Mesodermal cell (in vitro differentiated cells): ENCODE measurements around the gene SEPHS2.

Source experiments
- H3K27ac ChIP-seq: 2 replicates; pipeline ENCODE4 v1.7.0; 2013; ENCODE audit warnings: mild to moderate bottlenecking, low read depth, low read length, moderate library complexity; ENCODE audit not compliant: severe bottlenecking
- H3K36me3 ChIP-seq: 2 replicates; pipeline ENCODE4 v1.7.1; 2013; ENCODE audit warnings: mild to moderate bottlenecking, low read length, moderate library complexity; ENCODE audit not compliant: control insufficient read depth, insufficient read depth
- H3K4me1 ChIP-seq: one replicate; pipeline ENCODE4 v1.7.1; 2013; ENCODE audit warnings: mild to moderate bottlenecking, low read length; ENCODE audit not compliant: insufficient read depth, control insufficient read depth, poor library complexity, severe bottlenecking
- H3K4me3 ChIP-seq: 2 replicates; pipeline ENCODE4 v1.7.0; 2013; ENCODE audit warnings: low read length, control low read depth, mild to moderate bottlenecking; ENCODE audit not compliant: insufficient read depth, poor library complexity, severe bottlenecking; ENCODE audit errors: extremely low read depth
- H3K9me3 ChIP-seq: 2 replicates; pipeline ENCODE4 v1.7.1; 2013; ENCODE audit warnings: mild to moderate bottlenecking, low read length, moderate library complexity; ENCODE audit not compliant: control insufficient read depth
- WGBS, 2 experiments: methylation state at CpG; one replicate each; pipeline ENCODE4 v1.1.5; 2013; ENCODE audit warnings: missing lambda C conversion rate in 2 of 2; ENCODE audit not compliant: insufficient coverage in 2 of 2; 5-methylcytosine and 5-hydroxymethylcytosine counted together

Gene SEPHS2

DNA sequence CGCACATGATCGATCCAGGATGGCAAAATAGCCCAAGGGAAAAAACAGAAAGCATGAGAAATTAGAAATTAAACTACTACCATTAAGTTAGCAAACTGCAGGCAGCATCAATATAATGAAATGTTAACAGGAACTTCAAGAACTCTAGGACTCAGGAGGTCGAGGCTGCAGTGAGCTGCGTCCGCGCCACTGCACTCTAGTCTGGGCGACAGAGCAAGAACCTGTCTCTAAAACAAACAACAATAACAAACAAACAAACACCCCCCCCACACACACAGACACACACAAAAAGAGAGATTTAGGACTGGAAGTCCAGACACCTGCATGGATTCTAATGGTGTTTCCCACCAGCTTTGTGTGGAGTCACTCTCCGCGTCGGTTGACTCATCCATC is 525 bp upstream of the SEPHS2 start:
- peak overlapping the region; percentile 85 for H3K4me3 ChIP-seq
- WGBS, 2 experiments: 78 to 86% methylated on average over 6 to 7 of the region's 10 CpGs
- peak overlapping the region; percentile 85 for H3K27ac ChIP-seq

DNA sequence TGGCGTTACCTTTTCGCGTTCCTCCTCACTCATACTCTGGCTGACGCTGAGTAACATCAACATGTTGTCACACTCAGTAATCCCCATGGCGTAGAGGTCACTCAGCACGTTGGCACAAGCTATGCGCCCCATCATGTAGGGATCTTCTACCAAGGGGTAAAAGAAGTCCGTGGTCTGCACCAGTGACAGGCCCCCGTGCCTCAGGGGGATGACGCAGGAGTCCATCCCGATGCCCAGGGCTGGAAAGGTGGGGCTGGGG is 596 bp downstream of the SEPHS2 start:
- Histone ChIP-seq H3K27ac (peak overlapping the region; percentile 85), H3K36me3 (peaks cover 20% of the 10 kb centered on the region), H3K4me1 (no peaks in the 10 kb centered on the region), H3K9me3 (peaks cover 12% of the 10 kb centered on the region), H3K4me3 (peak overlapping the region; percentile 85)
- 55 to 68% methylated on average over 8 to 11 of the region's 11 CpGs for WGBS, 2 experiments

More for the DNA sequence above, 525 bp upstream of the SEPHS2 start:
- peaks cover 20% of the 10 kb centered on the region for H3K36me3 ChIP-seq
- peaks cover 12% of the 10 kb centered on the region for H3K9me3 ChIP-seq
- no peaks in the 10 kb centered on the region for H3K4me1 ChIP-seq

DNA sequence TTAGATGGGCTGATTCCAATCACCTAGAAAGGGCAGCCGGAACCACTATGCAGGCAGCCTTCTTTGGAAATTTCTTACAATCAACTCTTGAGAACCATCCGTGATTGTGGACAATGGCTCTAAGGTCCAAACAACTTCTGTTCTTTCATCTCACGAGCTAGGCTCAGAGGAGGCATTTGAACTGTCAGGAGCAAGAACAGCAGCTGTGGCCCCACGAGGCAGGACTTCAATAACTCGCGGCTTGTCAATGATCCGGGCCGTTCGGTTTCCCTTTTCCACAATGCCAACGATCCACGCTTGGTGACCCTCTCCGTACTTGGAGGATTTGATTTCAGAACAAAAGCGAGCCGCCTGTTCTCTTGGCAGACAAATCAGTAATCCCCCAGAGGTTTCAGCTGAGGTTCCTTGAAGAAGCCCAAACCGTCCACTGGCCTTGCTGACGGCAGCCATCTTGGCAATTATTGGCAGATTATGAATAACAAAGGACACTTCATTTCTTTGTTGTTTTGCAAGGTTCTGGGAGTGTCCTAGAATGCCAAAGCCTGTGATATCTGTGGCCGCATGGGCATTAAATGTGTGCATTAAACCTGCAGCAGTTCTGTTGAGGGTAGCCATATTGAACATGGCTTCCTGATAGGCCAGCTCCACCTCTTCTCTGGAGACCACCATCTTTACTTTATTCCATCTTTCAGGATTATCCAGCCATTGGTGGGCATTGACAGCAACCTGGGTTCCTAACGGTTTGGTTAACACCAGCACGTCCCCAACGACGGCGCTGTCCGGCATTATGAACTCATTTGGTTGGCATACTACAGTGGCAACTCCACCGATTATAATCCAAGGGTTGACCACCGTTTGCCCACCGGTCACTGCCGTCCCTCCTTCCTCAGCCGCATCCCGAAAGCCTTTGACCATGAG is 1.2 kb downstream of the SEPHS2 start:
- 96% methylated on average over 29 of the region's 29 CpGs for WGBS, 2 experiments
- peak overlapping the region; percentile 85 for H3K27ac ChIP-seq

DNA sequence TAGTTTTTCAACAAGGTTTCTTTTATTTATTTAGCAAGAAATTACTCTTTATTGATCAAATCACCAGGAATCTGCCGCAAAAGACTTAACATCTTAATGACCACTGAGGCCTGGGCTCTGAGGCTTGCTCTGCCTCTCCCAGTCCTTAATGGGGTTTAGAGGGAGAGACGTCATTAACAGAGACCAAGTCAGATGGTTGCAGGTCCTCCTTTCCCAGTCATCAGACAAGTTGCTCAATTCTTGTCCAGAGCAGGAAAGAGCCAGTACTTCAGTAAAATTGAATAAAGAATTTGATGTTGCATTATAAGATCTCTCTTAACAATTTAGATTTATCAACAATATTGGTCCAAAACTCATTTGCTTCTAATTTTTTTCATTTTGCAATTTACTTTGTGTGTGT is 2.0 kb downstream of the SEPHS2 start:
- no peak overlapping the region for H3K27ac ChIP-seq
- H3K36me3 ChIP-seq: peaks cover 20% of the 10 kb centered on the region
- peaks cover 12% of the 10 kb centered on the region for H3K9me3 ChIP-seq
- H3K4me1 ChIP-seq: no peaks in the 10 kb centered on the region
- 80% methylated on average over 1 of the region's 2 CpGs; no CpG with 5 or more reads in 1 of the 2 experiments for WGBS, 2 experiments
- H3K4me3 ChIP-seq: no peak overlapping the region

More for the DNA sequence above, 1.2 kb downstream of the SEPHS2 start:
- Histone ChIP-seq H3K4me1 (no peaks in the 10 kb centered on the region), H3K36me3 (peaks cover 20% of the 10 kb centered on the region), H3K9me3 (peaks cover 12% of the 10 kb centered on the region), H3K4me3 (peak overlapping the region; percentile 85)

DNA sequence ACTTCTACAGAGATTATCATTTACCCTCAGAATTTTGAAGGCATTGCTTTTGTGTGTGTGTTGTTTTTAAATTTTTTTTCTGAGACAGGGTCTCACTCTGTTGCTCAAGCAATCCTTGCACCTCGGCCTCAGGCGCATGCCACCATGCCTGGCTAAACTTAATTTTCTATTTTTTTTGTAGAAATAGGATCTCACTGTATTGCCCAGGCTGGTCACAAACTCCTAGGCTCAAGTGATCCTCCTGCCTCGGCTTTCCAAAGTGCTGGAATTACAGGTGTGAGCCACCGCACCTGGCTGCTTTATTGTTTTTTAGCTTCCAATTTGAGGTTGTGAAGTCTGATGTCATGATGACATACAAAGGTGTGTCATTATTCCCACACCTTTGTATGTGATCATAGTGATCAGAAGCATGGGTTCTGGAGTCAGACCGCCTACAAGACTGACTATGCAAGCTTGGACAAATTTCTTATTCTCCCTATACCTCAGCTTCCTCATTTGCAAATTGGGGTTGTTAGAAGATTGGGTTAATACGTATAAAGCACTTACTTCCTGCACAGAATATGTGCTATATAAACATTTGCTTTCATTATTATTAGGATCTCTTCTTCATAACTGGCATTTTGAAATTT is 5.8 kb downstream of the SEPHS2 start:
- Histone ChIP-seq H3K9me3 (peaks cover 9% of the 10 kb centered on the region), H3K4me1 (no peaks in the 10 kb centered on the region), H3K36me3 (peaks cover 20% of the 10 kb centered on the region), H3K27ac (no peak overlapping the region), H3K4me3 (no peak overlapping the region)
- 72 to 100% methylated on average over 1 to 2 of the region's 6 CpGs for WGBS, 2 experiments

DNA sequence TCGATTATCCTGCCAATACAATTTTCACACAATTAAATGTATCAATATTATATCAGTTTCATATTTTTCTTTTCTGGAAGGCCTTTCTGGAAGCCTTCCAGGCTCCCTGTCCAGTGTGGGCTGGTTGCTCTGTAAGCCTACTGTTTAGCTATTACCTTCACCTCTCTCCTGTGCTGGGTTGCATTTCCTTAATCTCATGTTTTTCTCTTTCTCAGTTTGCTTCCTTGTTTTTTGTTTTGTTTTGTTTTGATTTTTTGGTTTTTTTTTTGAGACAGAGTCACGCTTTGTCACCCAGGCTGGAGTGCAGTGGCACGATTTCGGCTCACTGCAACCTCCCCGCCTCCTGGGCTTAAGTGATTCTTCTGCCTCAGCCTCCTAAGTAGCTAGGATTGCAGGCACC is 6.8 kb downstream of the SEPHS2 start:
- Histone ChIP-seq H3K9me3 (no peaks in the 10 kb centered on the region), H3K27ac (no peak overlapping the region)
- WGBS, 2 experiments: 83 to 94% methylated on average over 4 of the region's 5 CpGs

DNA sequence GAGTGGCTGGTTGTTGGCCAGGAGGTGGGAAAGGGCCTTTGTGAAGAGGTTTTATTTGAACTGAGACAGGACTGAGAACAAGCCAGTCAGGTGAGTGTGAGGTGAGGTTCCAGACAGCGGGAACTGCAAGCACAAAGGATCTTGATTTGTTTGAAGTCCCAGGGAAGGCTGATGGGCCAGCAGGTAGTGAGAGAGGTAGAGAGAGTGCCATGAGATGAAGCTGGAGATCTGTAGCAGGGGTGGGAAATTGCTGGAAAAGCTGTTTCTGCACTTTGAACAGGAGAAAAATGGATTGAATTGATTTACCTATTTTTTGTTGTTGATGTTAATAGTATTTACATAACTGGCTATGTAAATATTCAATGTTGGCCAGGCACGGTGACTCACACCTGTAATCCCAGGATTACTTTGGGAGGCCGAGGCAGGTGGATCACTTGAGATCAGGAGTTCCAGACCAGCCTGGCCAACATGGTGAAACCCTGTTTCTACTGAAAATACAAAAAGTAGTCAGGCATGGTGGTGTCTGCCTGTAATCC is 8.1 kb downstream of the SEPHS2 start:
- H3K36me3 ChIP-seq: no peaks in the 10 kb centered on the region
- WGBS, 2 experiments: 74 to 93% methylated on average over 3 of the region's 3 CpGs
- no peaks in the 10 kb centered on the region for H3K9me3 ChIP-seq
- no peak overlapping the region for H3K27ac ChIP-seq
- no peaks in the 10 kb centered on the region for H3K4me1 ChIP-seq
- no peak overlapping the region for H3K4me3 ChIP-seq

More for the DNA sequence above, 6.8 kb downstream of the SEPHS2 start:
- Histone ChIP-seq H3K36me3 (peaks cover 10% of the 10 kb centered on the region), H3K4me1 (no peaks in the 10 kb centered on the region), H3K4me3 (no peak overlapping the region)

DNA sequence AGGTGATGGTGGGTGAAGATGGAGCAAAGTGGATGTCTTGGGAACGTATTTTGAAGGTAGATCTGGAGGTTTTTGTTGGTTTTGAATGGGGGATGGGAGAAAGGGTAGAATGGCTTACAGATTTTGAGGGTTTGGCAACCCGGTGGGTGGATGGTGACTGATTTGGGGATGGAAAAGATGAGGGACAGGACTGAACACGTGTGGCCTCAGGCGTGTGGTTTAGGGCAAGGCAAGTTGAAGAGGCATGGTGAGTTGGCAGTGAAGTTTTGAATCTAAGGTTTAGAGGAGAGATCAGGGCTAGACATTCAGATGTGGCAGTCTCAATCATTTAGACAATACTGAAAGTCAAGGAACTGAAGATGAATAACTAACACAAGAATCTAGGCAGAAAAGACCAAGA is 10.8 kb downstream of the SEPHS2 start:
- WGBS, 2 experiments: 64 to 71% methylated on average over 3 to 4 of the region's 4 CpGs

DNA sequence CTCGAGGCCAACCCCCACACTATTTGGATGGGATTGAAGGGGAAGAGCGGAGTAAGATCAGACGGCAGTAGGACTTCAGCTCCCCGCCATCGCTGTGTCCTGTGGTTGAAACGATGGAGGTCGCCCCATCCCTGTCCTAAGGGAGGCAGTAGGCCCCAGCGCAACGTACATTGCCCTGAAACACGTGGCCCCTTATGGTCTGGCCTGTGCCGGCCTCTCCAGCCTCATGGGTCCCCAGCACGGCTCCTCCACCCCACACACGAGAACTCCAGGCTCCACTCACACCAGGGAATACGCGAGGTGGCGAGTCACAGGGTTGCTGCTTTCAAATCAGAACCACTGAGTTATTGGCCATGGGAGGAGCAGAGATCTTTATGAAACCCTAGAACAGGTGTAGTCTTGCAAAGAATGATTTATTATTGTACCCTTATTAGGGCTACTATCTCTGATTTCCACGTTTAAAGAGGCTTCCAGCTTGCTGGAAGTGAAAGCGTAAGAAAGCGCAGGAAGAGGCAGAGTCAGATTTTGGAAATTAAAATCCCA is 15.2 kb downstream of the SEPHS2 start:
- Histone ChIP-seq H3K36me3 (peaks cover 24% of the 10 kb centered on the region), H3K9me3 (no peaks in the 10 kb centered on the region), H3K4me1 (no peaks in the 10 kb centered on the region), H3K4me3 (peak overlapping the region; percentile 15), H3K27ac (no peak overlapping the region)
- WGBS, 2 experiments: 60 to 73% methylated on average over 10 to 19 of the region's 19 CpGs

More for the DNA sequence above, 10.8 kb downstream of the SEPHS2 start:
- Histone ChIP-seq H3K4me1 (no peaks in the 10 kb centered on the region), H3K27ac (no peak overlapping the region), H3K9me3 (no peaks in the 10 kb centered on the region), H3K4me3 (no peak overlapping the region), H3K36me3 (no peaks in the 10 kb centered on the region)

DNA sequence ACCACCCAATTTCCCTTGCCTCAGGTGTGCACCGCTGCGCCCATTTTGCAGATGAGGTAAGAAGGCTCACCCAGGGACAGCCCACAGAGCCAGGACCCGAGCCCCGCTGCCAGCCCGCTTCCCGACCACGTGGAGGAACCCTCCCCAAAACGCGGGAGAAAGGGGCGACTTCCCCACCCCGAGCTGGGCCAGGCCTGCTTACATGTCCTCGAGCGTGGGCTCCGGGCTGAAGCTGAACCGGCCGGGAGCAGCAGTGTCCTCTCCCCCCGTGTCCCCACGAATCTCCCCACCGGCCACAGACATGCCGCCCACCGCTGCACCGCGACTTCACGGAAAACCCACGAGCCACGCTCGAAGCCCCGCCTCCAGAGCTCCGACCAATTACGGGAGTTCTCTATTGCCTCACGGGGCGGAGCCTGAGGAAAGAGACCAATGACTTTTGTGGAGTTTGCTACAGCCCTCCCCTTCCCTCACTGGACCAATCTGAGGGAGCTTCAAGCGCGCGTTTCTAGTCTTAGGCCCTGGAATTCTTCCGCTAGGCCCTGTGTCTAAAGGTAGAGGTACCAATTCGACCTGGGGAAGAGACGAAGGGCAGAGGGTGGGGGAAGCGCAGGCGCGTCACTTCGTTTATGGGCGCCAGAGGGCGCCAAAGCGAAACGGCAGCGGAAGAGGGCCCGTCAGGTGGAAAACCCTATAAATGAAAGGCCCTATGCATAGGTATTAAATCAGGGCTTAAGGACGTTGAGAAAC is 15.8 kb downstream of the SEPHS2 start, which contains the start of gene DCTPP1:
TSS of gene DCTPP1 (minus strand) at position 353 of the 750 bp plus-strand sequence. CDS start at position 303, 50 bp downstream.
- no peaks in the 10 kb centered on the region for H3K4me1 ChIP-seq
- 0% methylated on average over 19 to 37 of the region's 49 CpGs for WGBS, 2 experiments
- no peak within 1 kb of the TSS for H3K27ac ChIP-seq

More for the DNA sequence above, 15.8 kb downstream of the SEPHS2 start, which contains the start of gene DCTPP1:
- peak within 1 kb of the TSS; percentile 86 for H3K4me3 ChIP-seq
- H3K9me3 ChIP-seq: no peaks in the 10 kb centered on the region
- peaks cover 30% of the 10 kb centered on the region for H3K36me3 ChIP-seq
